Aorta (tissue), 5 donors: ENCODE data around the gene TPD52L2. TPM values are rescaled to one million over a fixed set of nuclear protein-coding genes. Genes with fewer than 3 reads are reported as not detected.
A peak's percentile ranks its signal among the peaks of the same experiment; 100 is the strongest.
"Not testable (repeated sequence)": the region's sequence is repeated elsewhere in the genome, so short reads cannot be mapped to it uniquely, and the experiment has no call there.

ENCODE experiments used
- ATAC-seq: fragments of 200-7000 bp; cut with Tn5 transposase; one replicate; pipeline ENCODE4 v1.9.1; 2022; ENCODE audit warnings: moderate library complexity; ENCODE audit not compliant: low FRiP score
- DNase-seq, 2 donors: peaks; one replicate each; pipeline ENCODE4 v3.0.0-alpha.2; 2020
- H3K27ac ChIP-seq, 2 donors: one replicate each; pipeline ENCODE4 v1.5.1; 2013; ENCODE audit warnings: low read length in 2 of 2, mild to moderate bottlenecking in 2 of 2, moderate library complexity in 2 of 2, control low read depth in 1 of 2, inconsistent platforms in 1 of 2, low read depth in 1 of 2
- H3K27me3 ChIP-seq, 2 donors: one replicate each; pipeline ENCODE4 v1.6.1; 2013; ENCODE audit warnings: control low read depth in 1 of 2, low read length in 1 of 2, mild to moderate bottlenecking in 1 of 2, moderate library complexity in 1 of 2; ENCODE audit not compliant: insufficient read depth in 2 of 2, control insufficient read depth in 1 of 2
- H3K36me3 ChIP-seq, 2 donors: one replicate each; pipeline ENCODE4 v1.6.1; 2013; ENCODE audit warnings: control low read depth in 1 of 2, low read length in 1 of 2, mild to moderate bottlenecking in 1 of 2; ENCODE audit not compliant: insufficient read depth in 2 of 2, control insufficient read depth in 1 of 2
- H3K4me1 ChIP-seq, 2 donors: one replicate each; pipeline ENCODE4 v1.6.1; 2013; ENCODE audit warnings: low read length in 2 of 2, control low read depth in 1 of 2, mild to moderate bottlenecking in 1 of 2, moderate library complexity in 1 of 2; ENCODE audit not compliant: insufficient read depth in 2 of 2, control insufficient read depth in 1 of 2
- H3K4me3 ChIP-seq, 2 donors: one replicate each; pipeline ENCODE4 v1.5.1; 2013; ENCODE audit warnings: low read length in 2 of 2, control low read depth in 1 of 2, mild to moderate bottlenecking in 1 of 2
- H3K9me3 ChIP-seq: one replicate; pipeline ENCODE4 v1.6.1; 2013; ENCODE audit warnings: mild to moderate bottlenecking, low read length; ENCODE audit not compliant: control insufficient read depth
- WGBS, 2 donors: extraction: QIAGEN DNeasy Blood & Tissue Kit; methylation state at CpG; one replicate each; pipeline ENCODE4 v1.1.7; 2013; 5-methylcytosine and 5-hydroxymethylcytosine counted together
- intact Hi-C, 2 donors: fragments of 100-400 bp; cut with DNase I; formaldehyde crosslinking; loops; one replicate each; pipeline versions ENCODE4 v1.14.2 to v1.15.0; 2022
- polyA plus RNA-seq, 2 donors: library from polyadenylated mRNA; stranded (reverse); fragments of 200-250 nt; gene quantifications; one replicate each; pipeline ENCODE4 v1.2.3, GENCODE V29; 2013
- total RNA-seq, 2 donors: library from RNA; stranded (reverse); fragmentation: NEBNext Ultra II Directional; extraction: Animal tissue kit (Norgen Biotek cat#: 25700); gene quantifications; one replicate each; pipeline ENCODE4 v1.2.1, GENCODE V29; 2021
- donor health status: healthy with polysubstance abuse.
- donor health status: Bipolar disorder and iron deficiency.
- donor health status: DM: no; HTN: no; CAD: no.
- donor health status: DM: no; HTN: no; CAD: no.
- donor health status: DM: yes; HTN: yes; CAD: no.

The TPD52L2 gene
- total and polyA plus RNA-seq, 4 donors: 89.8 to 112 (median 101) TPM

DNA sequence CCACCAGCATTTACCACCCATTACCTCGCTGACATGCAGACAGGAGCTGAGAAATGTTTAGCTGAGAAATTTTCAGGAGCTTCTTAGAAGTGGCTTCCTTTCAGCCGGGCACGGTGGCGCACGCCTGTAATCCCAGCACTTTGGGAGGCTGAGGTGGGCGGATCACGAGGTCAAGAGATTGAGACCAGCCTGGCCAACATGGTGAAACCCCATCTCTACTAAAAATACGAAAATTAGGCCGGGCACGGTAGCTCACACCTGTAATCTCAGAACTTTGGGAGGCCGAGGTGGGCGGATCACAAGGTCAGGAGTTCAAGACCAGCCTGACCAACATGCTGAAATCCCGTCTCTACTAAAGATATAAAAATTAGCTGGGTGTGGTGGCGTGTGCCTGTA is 13.5 kb upstream of the TPD52L2 start:
- H3K4me3 ChIP-seq, DNase-seq, H3K9me3 ChIP-seq, ATAC-seq, H3K4me1 ChIP-seq, H3K27me3 ChIP-seq, intact Hi-C loops, H3K36me3 ChIP-seq, H3K27ac ChIP-seq: not testable (repeated sequence)
- 77 to 81% methylated on average over 14 of the region's 14 CpGs for WGBS, 2 donors

DNA sequence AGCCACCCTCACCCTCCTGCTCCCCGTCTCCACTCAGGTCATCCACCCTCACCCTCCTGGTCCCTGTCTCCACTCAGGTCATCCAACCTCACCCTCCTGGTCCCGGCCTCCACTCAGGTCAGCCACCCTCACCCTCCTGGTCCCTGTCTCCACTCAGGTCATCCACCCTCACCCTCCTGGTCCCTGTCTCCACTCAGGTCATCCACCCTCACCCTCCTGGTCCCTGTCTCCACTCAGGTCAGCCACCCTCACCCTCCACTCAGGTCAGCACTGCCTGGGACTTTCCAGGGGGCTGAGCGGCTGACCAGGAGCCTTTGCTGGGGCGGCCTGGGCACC is 11.4 kb upstream of the TPD52L2 start:
- not testable (repeated sequence) for ATAC-seq

DNA sequence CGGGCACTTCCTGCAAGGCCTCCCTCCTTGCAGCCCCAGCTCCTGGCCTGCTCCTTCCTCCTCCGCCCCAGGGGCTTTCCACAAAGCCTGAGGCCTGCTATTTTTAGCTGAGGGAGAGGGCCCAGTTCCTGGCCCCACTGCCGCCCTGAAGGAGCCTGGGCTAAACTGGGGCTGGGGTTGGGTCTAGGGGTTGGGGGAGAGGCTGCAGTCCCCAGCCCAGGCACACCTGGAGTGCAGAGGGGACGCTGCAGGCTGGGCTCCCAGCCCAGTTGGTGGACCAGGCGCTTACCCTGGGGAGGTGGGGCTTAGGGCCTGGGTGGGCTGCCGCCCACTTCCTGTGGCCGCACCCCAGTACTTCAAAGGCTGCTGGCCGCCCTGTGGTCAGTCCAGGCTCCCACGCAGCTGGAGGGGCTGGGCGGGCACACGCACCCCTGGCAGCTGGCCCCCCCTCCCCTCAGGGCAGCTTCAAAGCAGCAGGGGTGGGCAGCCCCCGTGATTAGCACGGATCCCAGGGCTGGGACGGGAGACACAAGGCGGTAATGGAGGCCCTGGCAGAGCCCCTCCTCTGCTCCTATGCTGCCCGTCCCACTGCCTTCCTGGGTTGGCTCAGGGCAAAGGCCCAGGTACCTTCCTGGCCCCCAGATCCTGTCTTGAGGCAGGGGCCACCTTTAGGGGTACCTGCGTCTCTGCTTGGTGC is 10.9 kb upstream of the TPD52L2 start:
- no peak for DNase-seq
- 4 to 7% methylated on average over 16 to 17 of the region's 17 CpGs for WGBS, 2 donors

More for the DNA sequence above, 11.4 kb upstream of the TPD52L2 start:
- H3K36me3 ChIP-seq, H3K27me3 ChIP-seq, H3K4me3 ChIP-seq, H3K9me3 ChIP-seq, DNase-seq, H3K27ac ChIP-seq, H3K4me1 ChIP-seq, intact Hi-C loops: not testable (repeated sequence)
- 31 to 51% methylated on average over 3 to 4 of the region's 4 CpGs for WGBS, 2 donors

DNA sequence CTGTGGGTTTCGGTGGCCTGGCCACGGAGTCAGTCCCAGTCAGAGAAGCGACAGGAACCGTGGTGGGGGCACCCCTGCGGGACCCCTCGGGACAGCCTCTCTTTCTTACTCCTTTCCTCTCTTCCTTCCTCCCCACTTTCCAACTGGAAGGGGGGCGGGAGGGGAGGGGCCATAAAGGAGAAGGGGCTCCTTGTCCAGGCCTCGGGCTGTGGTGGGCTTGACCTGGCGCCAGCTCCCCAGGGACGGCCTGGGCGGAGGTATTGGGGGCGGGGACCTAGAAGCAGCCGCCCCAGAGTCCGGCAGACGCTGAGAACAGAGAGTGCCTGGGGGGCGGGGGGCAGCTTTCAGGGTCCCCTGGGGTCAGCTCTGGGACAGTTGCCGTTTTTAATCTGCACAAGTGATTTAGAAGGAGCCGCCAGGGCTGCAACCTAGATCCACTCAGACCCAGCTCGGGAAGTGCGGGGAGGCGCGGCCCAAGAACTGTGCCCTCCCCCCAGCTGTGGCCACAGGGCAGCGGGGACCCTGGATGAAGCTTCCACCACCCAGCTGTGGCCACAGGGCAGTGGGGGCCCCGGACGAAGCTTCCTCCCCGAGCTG is 10.2 kb upstream of the TPD52L2 start:
- intact Hi-C loops: no loop called here
- 3 to 4% methylated on average over 24 to 26 of the region's 26 CpGs for WGBS, 2 donors
- H3K27me3 ChIP-seq: no peaks in the 10 kb centered on the region
- no peak overlapping the region for H3K4me3 ChIP-seq
- no peaks in the 10 kb centered on the region for H3K9me3 ChIP-seq
- H3K4me1 ChIP-seq: no peaks in the 10 kb centered on the region
- no peaks in the 10 kb centered on the region for H3K36me3 ChIP-seq
- no peak for DNase-seq
- ATAC-seq: peak; percentile 14
- H3K27ac ChIP-seq: no peak overlapping the region

More for the DNA sequence above, 10.9 kb upstream of the TPD52L2 start:
- H3K9me3 ChIP-seq: no peaks in the 10 kb centered on the region
- intact Hi-C loops: no loop called here
- H3K36me3 ChIP-seq: no peaks in the 10 kb centered on the region
- peak; percentile 29 for ATAC-seq
- H3K4me1 ChIP-seq: no peaks in the 10 kb centered on the region
- no peak overlapping the region for H3K4me3 ChIP-seq
- H3K27me3 ChIP-seq: no peaks in the 10 kb centered on the region
- no peak overlapping the region for H3K27ac ChIP-seq

DNA sequence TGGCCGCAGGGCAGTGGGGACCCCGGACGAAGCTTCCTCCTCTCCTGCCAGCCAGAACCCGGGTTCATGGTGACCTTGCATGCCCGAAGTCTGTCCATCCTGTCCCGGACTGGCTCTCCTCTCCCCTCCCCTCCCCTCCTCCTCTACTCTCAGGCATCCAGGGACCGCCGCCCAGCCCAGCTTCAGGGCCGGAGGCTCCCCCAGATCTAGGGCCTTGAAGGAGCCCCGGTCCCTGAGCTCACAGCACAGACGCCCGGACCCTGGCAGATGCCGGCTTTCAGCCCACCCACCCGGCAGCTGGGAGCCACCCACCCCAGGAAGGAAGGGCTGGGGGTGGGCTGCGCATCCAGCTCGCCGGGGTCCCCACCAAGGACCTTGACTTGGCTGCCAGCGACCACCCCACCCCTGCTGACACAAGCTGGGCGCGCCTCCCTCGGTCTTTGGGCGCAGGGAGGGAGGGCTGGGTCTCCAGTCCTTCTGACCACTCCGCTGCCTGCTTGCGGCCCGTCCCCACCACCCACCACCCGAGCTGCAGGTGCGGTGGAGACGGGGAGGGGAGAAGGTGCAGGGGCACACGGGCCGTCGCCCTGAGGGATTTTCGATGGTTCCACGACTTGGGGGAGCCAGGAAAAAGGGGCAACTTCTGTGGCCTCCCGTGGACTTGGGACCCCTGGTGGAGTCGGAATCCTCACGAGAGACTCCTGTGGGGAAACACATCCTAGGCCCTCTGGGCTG is 9.5 kb upstream of the TPD52L2 start:
- Histone ChIP-seq H3K27me3 (no peaks in the 10 kb centered on the region), H3K4me1 (no peaks in the 10 kb centered on the region), H3K9me3 (no peaks in the 10 kb centered on the region), H3K27ac (no peak overlapping the region), H3K36me3 (no peaks in the 10 kb centered on the region), H3K4me3 (no peak overlapping the region)
- DNase-seq (no peak), ATAC-seq (no peak)
- intact Hi-C loops: no loop called here
- 40 to 47% methylated on average over 36 of the region's 36 CpGs for WGBS, 2 donors

DNA sequence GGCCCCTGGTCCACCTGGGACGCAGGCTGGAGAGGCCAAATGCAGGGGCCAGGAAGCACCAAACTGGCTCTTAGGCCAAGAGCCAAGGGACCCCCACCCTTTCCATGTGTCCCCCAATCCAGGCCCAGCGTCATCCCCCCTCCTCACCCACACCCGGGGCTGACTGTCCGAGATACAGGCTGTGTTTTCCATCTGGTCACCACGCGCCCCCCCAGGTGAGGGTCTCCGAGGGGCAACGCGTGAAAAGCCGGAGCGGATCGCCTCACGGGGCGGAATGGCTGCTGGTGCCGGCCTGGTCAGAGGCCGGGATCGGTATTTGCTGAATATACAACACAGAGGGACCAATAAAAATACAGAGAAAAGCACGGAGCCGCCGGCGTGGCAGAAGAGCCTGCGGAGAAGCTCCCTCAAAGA is 9.0 kb upstream of the TPD52L2 start:
- H3K4me3 ChIP-seq: no peak overlapping the region
- no peak for ATAC-seq
- H3K27me3 ChIP-seq: no peaks in the 10 kb centered on the region
- H3K4me1 ChIP-seq: no peaks in the 10 kb centered on the region
- WGBS, 2 donors: 68 to 70% methylated on average over 22 of the region's 22 CpGs
- no peaks in the 10 kb centered on the region for H3K9me3 ChIP-seq
- no peaks in the 10 kb centered on the region for H3K36me3 ChIP-seq
- intact Hi-C loops: no loop called here
- H3K27ac ChIP-seq: no peak overlapping the region
- peak in 1 of 2 donors; percentile 77 for DNase-seq

DNA sequence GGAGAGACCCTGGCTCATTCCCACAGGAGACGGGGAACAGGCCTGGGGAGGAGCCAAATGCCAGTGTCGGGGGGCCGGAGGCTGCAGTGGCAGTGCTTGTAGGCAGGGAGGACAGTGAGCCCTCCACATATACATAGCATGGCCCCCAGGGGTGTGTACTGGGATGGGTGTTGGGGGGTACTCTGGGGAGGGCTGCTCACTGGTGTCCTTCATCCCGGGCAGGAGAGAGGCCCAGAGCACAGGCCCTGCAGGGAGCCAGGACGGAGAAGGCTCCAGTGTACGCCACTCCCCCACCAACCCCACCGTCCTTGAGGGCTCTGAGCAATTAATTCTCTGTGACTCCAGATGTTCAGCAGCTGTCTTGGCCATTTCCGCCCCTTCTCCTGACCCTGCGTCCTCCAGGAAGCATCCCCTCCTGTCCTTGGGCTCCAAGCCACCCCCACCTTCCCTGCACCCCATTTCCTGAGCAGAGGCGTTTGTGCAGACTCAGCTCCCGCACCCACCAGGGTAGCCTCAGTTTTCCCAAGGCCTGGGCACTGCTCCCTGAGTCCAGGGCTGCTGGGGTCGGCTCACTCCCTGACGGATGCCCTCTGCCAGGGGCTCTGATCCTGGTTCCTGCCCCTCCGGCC is 7.2 kb upstream of the TPD52L2 start:
- H3K4me1 ChIP-seq: no peaks in the 10 kb centered on the region
- H3K4me3 ChIP-seq: no peak overlapping the region
- no peak overlapping the region for H3K27ac ChIP-seq
- DNase-seq: peak in 1 of 2 donors; percentile 75
- H3K27me3 ChIP-seq: no peaks in the 10 kb centered on the region
- no peak for ATAC-seq
- intact Hi-C loops: no loop called here
- WGBS, 2 donors: 14 to 18% methylated on average over 14 of the region's 14 CpGs
- H3K36me3 ChIP-seq: peaks cover 0 to 2% of the 10 kb centered on the region in 2 donors
- no peaks in the 10 kb centered on the region for H3K9me3 ChIP-seq

DNA sequence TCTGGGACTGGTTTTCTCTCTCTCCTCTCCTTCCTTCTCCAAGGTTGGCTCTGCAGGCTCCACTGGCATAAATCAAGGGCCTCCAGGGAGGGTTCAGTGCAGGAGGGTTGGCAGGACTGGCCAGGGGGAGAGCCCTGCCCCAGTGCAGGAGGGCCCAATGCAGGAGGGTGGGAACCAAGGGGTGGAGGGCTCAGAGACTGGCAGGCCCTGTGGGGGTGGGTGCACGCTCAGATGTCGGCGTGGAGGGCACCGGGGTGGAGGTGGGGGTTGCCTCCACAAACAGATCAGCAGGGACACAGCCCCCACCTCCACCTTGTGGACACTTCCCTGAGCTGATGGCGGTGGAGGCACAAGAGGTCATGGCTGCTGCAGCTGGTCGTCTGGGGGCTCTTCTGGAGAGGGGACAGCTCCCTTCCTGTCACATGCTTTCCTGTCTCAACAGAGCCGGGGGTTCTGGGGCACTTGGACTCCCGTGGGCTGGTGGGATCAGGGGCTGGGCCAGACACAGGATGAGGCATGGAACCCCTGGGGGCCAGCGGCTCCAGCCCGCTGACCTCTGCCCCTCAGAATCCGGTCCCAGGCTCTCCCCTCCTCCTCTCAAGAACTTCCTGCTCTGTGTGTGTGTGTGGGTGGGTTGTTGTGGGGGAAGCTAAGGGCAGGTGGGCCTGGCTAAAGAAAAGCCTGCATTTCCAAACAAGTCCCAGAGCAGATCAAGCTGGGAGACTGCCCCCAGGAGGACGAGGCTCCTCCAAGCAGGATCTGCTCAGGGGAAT is 6.5 kb upstream of the TPD52L2 start:
- DNase-seq (no peak), ATAC-seq (peak; percentile 1)
- no peaks in the 10 kb centered on the region for H3K27me3 ChIP-seq
- H3K9me3 ChIP-seq: no peaks in the 10 kb centered on the region
- WGBS, 2 donors: 11% methylated on average over 12 of the region's 12 CpGs
- H3K27ac ChIP-seq: no peak overlapping the region
- no peaks in the 10 kb centered on the region for H3K4me1 ChIP-seq
- H3K36me3 ChIP-seq: peaks cover 0 to 2% of the 10 kb centered on the region in 2 donors
- H3K4me3 ChIP-seq: no peak overlapping the region
- intact Hi-C loops: no loop called here
